ENCODE data around the gene CLEC7A.

DNA sequence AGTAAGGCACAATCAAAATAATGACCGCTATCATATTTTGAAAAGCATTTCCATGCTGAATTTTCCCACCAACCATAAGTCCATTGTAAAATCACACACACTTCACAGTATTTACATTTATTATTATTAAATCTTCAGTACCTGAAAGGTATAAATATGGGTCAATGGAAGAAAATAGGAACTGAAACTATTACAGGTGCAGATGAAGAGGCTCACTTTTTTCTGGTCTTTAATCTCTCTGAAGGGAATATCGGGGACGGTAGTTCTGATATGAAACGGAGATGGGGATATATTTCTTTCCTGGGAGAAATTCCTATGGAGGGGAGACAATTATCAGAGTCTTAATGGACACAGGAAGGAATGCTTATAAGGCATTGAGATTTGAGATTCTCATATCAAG is 59.6 kb downstream of the CLEC7A start:
- no peak for TF ChIP-seq EZH2phosphoT487 (conservative IDR thresholded peaks at IDR 0.05; ENCODE audit: low read length)
- TF ChIP-seq, protein P1, sequence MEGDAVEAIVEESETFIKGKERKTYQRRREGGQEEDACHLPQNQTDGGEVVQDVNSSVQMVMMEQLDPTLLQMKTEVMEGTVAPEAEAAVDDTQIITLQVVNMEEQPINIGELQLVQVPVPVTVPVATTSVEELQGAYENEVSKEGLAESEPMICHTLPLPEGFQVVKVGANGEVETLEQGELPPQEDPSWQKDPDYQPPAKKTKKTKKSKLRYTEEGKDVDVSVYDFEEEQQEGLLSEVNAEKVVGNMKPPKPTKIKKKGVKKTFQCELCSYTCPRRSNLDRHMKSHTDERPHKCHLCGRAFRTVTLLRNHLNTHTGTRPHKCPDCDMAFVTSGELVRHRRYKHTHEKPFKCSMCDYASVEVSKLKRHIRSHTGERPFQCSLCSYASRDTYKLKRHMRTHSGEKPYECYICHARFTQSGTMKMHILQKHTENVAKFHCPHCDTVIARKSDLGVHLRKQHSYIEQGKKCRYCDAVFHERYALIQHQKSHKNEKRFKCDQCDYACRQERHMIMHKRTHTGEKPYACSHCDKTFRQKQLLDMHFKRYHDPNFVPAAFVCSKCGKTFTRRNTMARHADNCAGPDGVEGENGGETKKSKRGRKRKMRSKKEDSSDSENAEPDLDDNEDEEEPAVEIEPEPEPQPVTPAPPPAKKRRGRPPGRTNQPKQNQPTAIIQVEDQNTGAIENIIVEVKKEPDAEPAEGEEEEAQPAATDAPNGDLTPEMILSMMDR (IDR thresholded peaks at IDR 0.05; ENCODE audit: insufficient read depth, low read length, poor library complexity, severe bottlenecking), result no peak

All from SU-DHL-6 (cell line).